Cardiac fibroblast (primary cell): ENCODE results near the gene RAB43.

Experiments
- DNase-seq, 2 donors: peaks; one replicate each; pipeline versions ENCODE4 v3.0.0 to v3.0.0-alpha.2; 2010; ENCODE audit warnings: low read depth in 2 of 2
- H3K4me3 ChIP-seq, 2 donors: replicated peaks in 1 of 2; 1 replicate in 1 of 2; 2 replicates in 1 of 2; pipeline ENCODE4 v1.5.1; 2011; ENCODE audit warnings: low read depth in 2 of 2, low read length in 2 of 2, mild to moderate bottlenecking in 2 of 2, moderate library complexity in 1 of 2
- TF ChIP-seq, protein P1 (sequence below): IDR thresholded peaks from one replicate; pipeline ENCODE4 v1.5.1; 2011; ENCODE audit warnings: low read depth, mild to moderate bottlenecking, low read length, inconsistent platforms

Gene RAB43

DNA sequence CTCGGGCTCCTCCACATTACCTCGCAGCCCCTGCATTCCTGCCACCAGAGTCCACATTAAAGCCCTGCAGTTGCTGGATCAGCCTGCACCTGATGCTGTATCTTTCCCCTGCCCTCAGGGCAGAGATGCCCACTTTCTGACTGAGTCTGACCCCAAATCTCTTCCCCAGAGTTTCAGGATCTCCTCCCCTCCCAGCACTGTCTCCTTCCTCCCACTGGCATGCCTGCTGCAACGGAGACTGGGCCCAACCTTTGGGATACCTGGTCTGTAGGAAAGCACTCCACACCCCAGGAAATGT is 81.6 kb downstream of the RAB43 start:
- DNase-seq, result no peak
- TF ChIP-seq, protein P1, sequence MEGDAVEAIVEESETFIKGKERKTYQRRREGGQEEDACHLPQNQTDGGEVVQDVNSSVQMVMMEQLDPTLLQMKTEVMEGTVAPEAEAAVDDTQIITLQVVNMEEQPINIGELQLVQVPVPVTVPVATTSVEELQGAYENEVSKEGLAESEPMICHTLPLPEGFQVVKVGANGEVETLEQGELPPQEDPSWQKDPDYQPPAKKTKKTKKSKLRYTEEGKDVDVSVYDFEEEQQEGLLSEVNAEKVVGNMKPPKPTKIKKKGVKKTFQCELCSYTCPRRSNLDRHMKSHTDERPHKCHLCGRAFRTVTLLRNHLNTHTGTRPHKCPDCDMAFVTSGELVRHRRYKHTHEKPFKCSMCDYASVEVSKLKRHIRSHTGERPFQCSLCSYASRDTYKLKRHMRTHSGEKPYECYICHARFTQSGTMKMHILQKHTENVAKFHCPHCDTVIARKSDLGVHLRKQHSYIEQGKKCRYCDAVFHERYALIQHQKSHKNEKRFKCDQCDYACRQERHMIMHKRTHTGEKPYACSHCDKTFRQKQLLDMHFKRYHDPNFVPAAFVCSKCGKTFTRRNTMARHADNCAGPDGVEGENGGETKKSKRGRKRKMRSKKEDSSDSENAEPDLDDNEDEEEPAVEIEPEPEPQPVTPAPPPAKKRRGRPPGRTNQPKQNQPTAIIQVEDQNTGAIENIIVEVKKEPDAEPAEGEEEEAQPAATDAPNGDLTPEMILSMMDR, result no peak
- no peak overlapping the region for H3K4me3 ChIP-seq

GRCh38 chr3:129039271-129040038 is 82.1 kb downstream of the RAB43 start:
- TF ChIP-seq, protein P1, result no peak
- no peak overlapping the region for H3K4me3 ChIP-seq
- DNase-seq, result no peak

GRCh38 chr3:129038121-129038855 is 83.3 kb downstream of the RAB43 start:
- H3K4me3 ChIP-seq, result no peak overlapping the region
- DNase-seq, result no peak
- TF ChIP-seq, protein P1, result no peak
